SK-N-SH (cell line): Measurements from ENCODE around the gene PGM5.

Experiments
- TF ChIP-seq, protein P1 (sequence below): fragments of 200-600 bp; sonication (generic); IDR thresholded peaks from 2 replicates; pipeline ENCODE4 v1.6.1; 2017; ENCODE audit warnings: antibody characterized with exemption, mild to moderate bottlenecking, moderate library complexity
- TF ChIP-seq, protein P2 (sequence below): fragments of 150-350 bp; IDR thresholded peaks from 2 replicates; pipeline ENCODE4 v1.6.1; 2017; ENCODE audit warnings: antibody characterized with exemption, low read length, low read depth, borderline replicate concordance

DNA sequence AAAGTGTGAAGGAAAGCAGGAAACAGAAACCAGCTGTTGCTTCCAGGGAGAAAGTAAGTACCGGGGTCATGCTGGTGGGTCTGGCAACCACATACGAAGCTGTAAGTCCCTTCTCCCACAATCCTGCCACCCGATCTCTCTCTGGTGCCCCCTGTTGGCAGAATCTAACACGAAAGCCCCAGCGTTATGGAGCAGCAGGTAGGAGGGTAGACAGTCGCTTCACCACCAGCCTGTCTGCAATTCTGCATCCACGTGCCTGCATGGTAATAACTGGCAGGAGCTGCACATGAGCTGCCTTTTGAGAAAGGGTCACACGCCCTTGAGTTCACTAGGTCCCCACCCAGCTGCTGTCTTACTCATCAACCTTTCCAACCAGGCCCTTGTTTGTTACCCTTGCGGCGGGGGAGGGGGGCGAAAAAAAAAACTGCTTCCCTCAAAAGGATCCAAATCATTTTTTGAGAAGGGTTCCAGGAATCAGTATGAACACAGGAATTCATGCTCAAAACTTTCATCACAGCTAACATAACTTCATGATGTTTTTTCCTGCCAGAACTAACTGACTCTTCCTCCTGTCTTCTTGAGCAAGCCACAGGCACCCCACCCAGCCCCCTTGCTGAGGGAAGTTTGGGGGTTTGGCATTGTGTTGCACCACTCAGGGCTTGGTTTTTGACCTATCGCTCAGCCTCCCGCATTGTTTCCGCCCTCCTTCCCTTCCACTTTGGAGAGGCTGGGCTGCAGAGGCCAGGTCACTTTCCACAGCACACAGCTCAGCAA is 203.8 kb downstream of the PGM5 start:
- TF ChIP-seq, protein P1, sequence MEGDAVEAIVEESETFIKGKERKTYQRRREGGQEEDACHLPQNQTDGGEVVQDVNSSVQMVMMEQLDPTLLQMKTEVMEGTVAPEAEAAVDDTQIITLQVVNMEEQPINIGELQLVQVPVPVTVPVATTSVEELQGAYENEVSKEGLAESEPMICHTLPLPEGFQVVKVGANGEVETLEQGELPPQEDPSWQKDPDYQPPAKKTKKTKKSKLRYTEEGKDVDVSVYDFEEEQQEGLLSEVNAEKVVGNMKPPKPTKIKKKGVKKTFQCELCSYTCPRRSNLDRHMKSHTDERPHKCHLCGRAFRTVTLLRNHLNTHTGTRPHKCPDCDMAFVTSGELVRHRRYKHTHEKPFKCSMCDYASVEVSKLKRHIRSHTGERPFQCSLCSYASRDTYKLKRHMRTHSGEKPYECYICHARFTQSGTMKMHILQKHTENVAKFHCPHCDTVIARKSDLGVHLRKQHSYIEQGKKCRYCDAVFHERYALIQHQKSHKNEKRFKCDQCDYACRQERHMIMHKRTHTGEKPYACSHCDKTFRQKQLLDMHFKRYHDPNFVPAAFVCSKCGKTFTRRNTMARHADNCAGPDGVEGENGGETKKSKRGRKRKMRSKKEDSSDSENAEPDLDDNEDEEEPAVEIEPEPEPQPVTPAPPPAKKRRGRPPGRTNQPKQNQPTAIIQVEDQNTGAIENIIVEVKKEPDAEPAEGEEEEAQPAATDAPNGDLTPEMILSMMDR = peak; percentile 46
- TF ChIP-seq, protein P2, sequence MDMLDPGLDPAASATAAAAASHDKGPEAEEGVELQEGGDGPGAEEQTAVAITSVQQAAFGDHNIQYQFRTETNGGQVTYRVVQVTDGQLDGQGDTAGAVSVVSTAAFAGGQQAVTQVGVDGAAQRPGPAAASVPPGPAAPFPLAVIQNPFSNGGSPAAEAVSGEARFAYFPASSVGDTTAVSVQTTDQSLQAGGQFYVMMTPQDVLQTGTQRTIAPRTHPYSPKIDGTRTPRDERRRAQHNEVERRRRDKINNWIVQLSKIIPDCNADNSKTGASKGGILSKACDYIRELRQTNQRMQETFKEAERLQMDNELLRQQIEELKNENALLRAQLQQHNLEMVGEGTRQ = no peak
